ENCODE measurements around the gene ZDHHC14.

Gene ZDHHC14

GRCh38 chr6:157592541-157592940, 211.6 kb downstream of the ZDHHC14 start:
- no peak for TF ChIP-seq CTCF (IDR thresholded peaks at IDR 0.05; ENCODE audit: control insufficient read depth, extremely low read depth, insufficient read depth)
- DNase-seq (ENCODE audit: low read depth) = no peak
- no peak overlapping the region for H3K4me3 ChIP-seq (ENCODE audit: low read depth, low read length)

GRCh38 chr6:157592980-157593379, 212.0 kb downstream of the ZDHHC14 start:
- no peak overlapping the region for H3K4me3 ChIP-seq (ENCODE audit: low read depth, low read length)
- no peak for TF ChIP-seq CTCF (IDR thresholded peaks at IDR 0.05; ENCODE audit: control insufficient read depth, extremely low read depth, insufficient read depth)
- DNase-seq (ENCODE audit: low read depth) = no peak

- DNase-seq (ENCODE audit: low read depth) = no peak
- no peak for TF ChIP-seq CTCF (IDR thresholded peaks at IDR 0.05; ENCODE audit: control insufficient read depth, extremely low read depth, insufficient read depth)
Measured at GRCh38 chr6:157593596-157593995, 212.6 kb downstream of the ZDHHC14 start.

GRCh38 chr6:157594292-157594691, 213.3 kb downstream of the ZDHHC14 start:
- no peak overlapping the region for H3K4me3 ChIP-seq (ENCODE audit: low read depth, low read length)
- DNase-seq (ENCODE audit: low read depth) = no peak
- no peak for TF ChIP-seq CTCF (IDR thresholded peaks at IDR 0.05; ENCODE audit: control insufficient read depth, extremely low read depth, insufficient read depth)

More at GRCh38 chr6:157593596-157593995, 212.6 kb downstream of the ZDHHC14 start:
- no peak overlapping the region for H3K4me3 ChIP-seq (ENCODE audit: low read depth, low read length)

- no peak overlapping the region for H3K4me3 ChIP-seq (ENCODE audit: low read depth, low read length)
- no peak for TF ChIP-seq CTCF (IDR thresholded peaks at IDR 0.05; ENCODE audit: control insufficient read depth, extremely low read depth, insufficient read depth)
- no peak for DNase-seq (ENCODE audit: low read depth)
Measured at GRCh38 chr6:157595768-157596167, 214.8 kb downstream of the ZDHHC14 start.

- no peak for DNase-seq (ENCODE audit: low read depth)
- no peak for TF ChIP-seq CTCF (IDR thresholded peaks at IDR 0.05; ENCODE audit: control insufficient read depth, extremely low read depth, insufficient read depth)
- peak overlapping the region; percentile 23; the same call in 1 of the 2 replicates for H3K4me3 ChIP-seq (ENCODE audit: low read depth, low read length)
Measured at GRCh38 chr6:157596461-157596860, 215.5 kb downstream of the ZDHHC14 start.

- no peak for TF ChIP-seq CTCF (IDR thresholded peaks at IDR 0.05; ENCODE audit: control insufficient read depth, extremely low read depth, insufficient read depth)
- no peak for DNase-seq (ENCODE audit: low read depth)
- H3K4me3 ChIP-seq (ENCODE audit: low read depth, low read length) = peak overlapping the region; percentile 23
Measured at GRCh38 chr6:157596886-157597285, 215.9 kb downstream of the ZDHHC14 start.
